GM18499 (cell line): ENCODE measurements around the gene IDUA.

Source experiments
- ATAC-seq: cut with Tn5 transposase; IDR thresholded peaks from one replicate; pipeline ENCODE4 v1.9.1; 2021; ENCODE audit warnings: moderate number of reproducible peaks; ENCODE audit not compliant: insufficient read depth, unreplicated experiment

IDUA gene

GRCh38 chr4:1013225-1014073 is 26.6 kb downstream of the IDUA start:
- no peak for ATAC-seq

GRCh38 chr4:1014291-1015167 is 27.7 kb downstream of the IDUA start:
- no peak for ATAC-seq

- ATAC-seq, result no peak
Observed at GRCh38 chr4:1015179-1015578, 28.3 kb downstream of the IDUA start.

- ATAC-seq, result no peak
Observed at GRCh38 chr4:1015746-1016145, 28.9 kb downstream of the IDUA start.

GRCh38 chr4:1017211-1017610 is 30.4 kb downstream of the IDUA start:
- ATAC-seq, result no peak

- ATAC-seq, result no peak
Observed at GRCh38 chr4:1017706-1018105, 30.9 kb downstream of the IDUA start.

GRCh38 chr4:1018147-1019020 is 31.5 kb downstream of the IDUA start:
- ATAC-seq, result no peak

GRCh38 chr4:1019320-1019719 is 32.5 kb downstream of the IDUA start:
- no peak for ATAC-seq

GRCh38 chr4:1019729-1020470 is 33.1 kb downstream of the IDUA start:
- ATAC-seq, result no peak

- peak; percentile 57 for ATAC-seq
Observed at GRCh38 chr4:1021386-1022050, 34.7 kb downstream of the IDUA start.

- ATAC-seq, result no peak
Observed at GRCh38 chr4:1022051-1022738, 35.4 kb downstream of the IDUA start.

- ATAC-seq, result no peak
Observed at GRCh38 chr4:1022739-1023066, 35.9 kb downstream of the IDUA start.

GRCh38 chr4:1023075-1023640 is 36.3 kb downstream of the IDUA start:
- no peak for ATAC-seq

GRCh38 chr4:1023895-1024740 is 37.3 kb downstream of the IDUA start:
- no peak for ATAC-seq

GRCh38 chr4:1024882-1025545 is 38.2 kb downstream of the IDUA start:
- no peak for ATAC-seq

GRCh38 chr4:1026115-1026514 is 39.3 kb downstream of the IDUA start:
- peak; percentile 48 for ATAC-seq
